K562 (cell line): Measurements from ENCODE around the gene CUL9. TPM values are rescaled to one million over a fixed set of nuclear protein-coding genes. Genes with fewer than 3 reads are reported as not detected.
A peak's percentile ranks its signal among the peaks of the same experiment; 100 is the strongest.

Experiments used
- ATAC-seq: fragments of 200-7000 bp; cut with Tn5 transposase; 3 replicates; pipeline ENCODE4 v1.9.1; 2020; ENCODE audit warnings: moderate library complexity
- BruUV-seq: library from RNA; stranded (reverse); fragments of 400-500 nt; replicated peaks from 2 replicates; lab custom pipeline; 2021; lab: Mats Ljungman, UMichigan
- CTCF ChIA-PET: fragments of 300-600 bp; formaldehyde crosslinking; extraction: SDS; loops from one replicate; lab custom pipeline; 2021; ENCODE audit warnings: low intra/inter-chr PET ratio; lab: Yijun Ruan, JAX
- POLR2A ChIA-PET: fragments of 300-600, 350-650 bp; sonication (Branson Sonifier 250); formaldehyde crosslinking; extraction: SDS; loops from one replicate; lab custom pipeline; 2021; ENCODE audit warnings: antibody characterized with exemption, inconsistent platforms; lab: Yijun Ruan, JAX
- DNase-seq, 4 experiments: peaks; one replicate each; pipeline versions ENCODE4 v3.0.0 to v3.0.0-alpha.2; 2011 to 2018; ENCODE audit warnings: low spot score in 3 of 4, mixed read lengths in 3 of 4; ENCODE audit errors: extremely low read depth in 1 of 4
- FAIRE-seq: peaks from 2 replicates; lab custom pipeline; 2011; peaks lifted over from hg19 to GRCh38; lab: Jason Lieb, UNC
- H2AFZ ChIP-seq: 2 replicates; pipeline ENCODE4 v1.6.0; 2011; ENCODE audit warnings: low read depth, low read length, control low read depth, inconsistent platforms
- H3K27ac ChIP-seq: fragments of 200-600 bp; 3 replicates; pipeline ENCODE4 v1.8.0; 2011; ENCODE audit warnings: low read depth, mild to moderate bottlenecking, control low read depth, inconsistent platforms, low read length, moderate library complexity, mixed read lengths; ENCODE audit errors: extremely low read depth
- H3K27me3 ChIP-seq, 2 experiments: fragments of 300-600 bp in 1 of 2; 2 replicates in 1 of 2; 3 replicates in 1 of 2; pipeline versions ENCODE4 v1.6.0 to v1.8.0; 2011; ENCODE audit warnings: inconsistent platforms in 2 of 2, low read length in 2 of 2, mild to moderate bottlenecking in 1 of 2, mixed read lengths in 1 of 2, moderate library complexity in 1 of 2; ENCODE audit not compliant: control insufficient read depth in 2 of 2, insufficient read depth in 2 of 2
- H3K36me3 ChIP-seq: fragments of 300-600 bp; 3 replicates; pipeline ENCODE4 v1.8.0; 2011; ENCODE audit warnings: mild to moderate bottlenecking, low read length, inconsistent platforms; ENCODE audit not compliant: control insufficient read depth, insufficient read depth
- H3K4me1 ChIP-seq, 2 experiments: fragments of 200-600 bp in 1 of 2; replicated peaks in 1 of 2; 2 replicates in 1 of 2; 3 replicates in 1 of 2; pipeline versions ENCODE4 v1.5.1 to v1.8.0; 2011; ENCODE audit warnings: inconsistent platforms in 2 of 2, low read length in 2 of 2, mild to moderate bottlenecking in 1 of 2, mixed read lengths in 1 of 2, moderate library complexity in 1 of 2; ENCODE audit not compliant: control insufficient read depth in 2 of 2, insufficient read depth in 2 of 2
- H3K4me2 ChIP-seq: 2 replicates; pipeline ENCODE4 v1.6.1; 2011; ENCODE audit warnings: low read length, control low read depth, inconsistent platforms, mixed read lengths; ENCODE audit not compliant: insufficient read depth
- H3K4me3 ChIP-seq: fragments of 200-600 bp; sonication (generic), shearing (Covaris generic); 2 replicates; pipeline ENCODE4 v1.5.1; 2016; ENCODE audit warnings: control low read depth, inconsistent platforms
- H3K79me2 ChIP-seq: fragments of 200-600 bp; 3 replicates; pipeline ENCODE4 v1.8.0; 2011; ENCODE audit warnings: low read length, inconsistent platforms; ENCODE audit not compliant: control insufficient read depth, insufficient read depth
- H3K9ac ChIP-seq, 2 experiments: 2 replicates each; pipeline versions ENCODE4 v1.6.0 to v1.6.1; 2011; ENCODE audit warnings: low read depth in 2 of 2, low read length in 2 of 2, control low read depth in 1 of 2, inconsistent platforms in 1 of 2, mild to moderate bottlenecking in 1 of 2, mixed read lengths in 1 of 2; ENCODE audit not compliant: insufficient read depth in 1 of 2
- H3K9me1 ChIP-seq: one replicate; pipeline ENCODE4 v1.6.0; 2011; ENCODE audit warnings: inconsistent platforms, mild to moderate bottlenecking, low read length, moderate library complexity; ENCODE audit not compliant: control insufficient read depth, insufficient read depth
- H3K9me3 ChIP-seq: replicated peaks from 2 replicates; pipeline ENCODE4 v1.5.1; 2011; ENCODE audit warnings: low read depth, low read length, inconsistent platforms; ENCODE audit not compliant: control insufficient read depth, insufficient read depth
- H4K20me1 ChIP-seq: replicated peaks from 2 replicates; pipeline ENCODE4 v1.6.1; 2011; ENCODE audit warnings: low read length, inconsistent platforms, mixed read lengths; ENCODE audit not compliant: control insufficient read depth, insufficient read depth
- EP400 ChIP-seq: fragments of 450-650 bp; IDR thresholded peaks from 2 replicates; pipeline ENCODE4 v1.6.1; 2017; ENCODE audit warnings: antibody characterized with exemption, mild to moderate bottlenecking, moderate library complexity
- HMGN3 ChIP-seq: IDR thresholded peaks from 2 replicates; pipeline ENCODE4 v1.6.1; 2011; ENCODE audit warnings: borderline replicate concordance, low read depth, mild to moderate bottlenecking, mixed read lengths, low read length; ENCODE audit not compliant: insufficient read length; ENCODE audit errors: extremely low read depth
- KDM5B ChIP-seq: fragments of 200-600 bp; sonication (generic); IDR thresholded peaks from 2 replicates; pipeline ENCODE4 v1.6.1; 2012; ENCODE audit warnings: low read depth, mild to moderate bottlenecking, moderate library complexity, low read length, control low read depth, inconsistent platforms; ENCODE audit not compliant: insufficient replicate concordance
- POLR2A ChIP-seq: fragments of 450-650 bp; conservative IDR thresholded peaks from 2 replicates; pipeline ENCODE4 v1.6.1; 2016
- POLR2AphosphoS2 ChIP-seq: IDR thresholded peaks from 2 replicates; pipeline ENCODE4 v1.6.1; 2012; ENCODE audit warnings: low read length, improper control_type of control experiment
- POLR2B ChIP-seq: fragments of 450-650 bp; IDR thresholded peaks from 2 replicates; pipeline ENCODE4 v1.6.1; 2018; ENCODE audit warnings: low read depth; ENCODE audit not compliant: partially characterized antibody
- POLR2G ChIP-seq: fragments of 200-400 bp; formaldehyde crosslinking; IDR thresholded peaks from 2 replicates; pipeline ENCODE4 v1.6.1; 2017; ENCODE audit warnings: low read depth, mild to moderate bottlenecking, antibody characterized with exemption, low read length, moderate library complexity
- POLR2H ChIP-seq: IDR thresholded peaks from 2 replicates; pipeline ENCODE4 v1.6.1; 2016; ENCODE audit warnings: missing genetic modification characterization, low read depth, mild to moderate bottlenecking, control low read depth, missing compliant biosample characterization, moderate library complexity
- RBFOX2 ChIP-seq: fragments of 200-400 bp; formaldehyde crosslinking; IDR thresholded peaks from 2 replicates; pipeline ENCODE4 v1.6.1; 2017; ENCODE audit warnings: low read depth, mild to moderate bottlenecking, low read length, moderate library complexity
- SUPT5H ChIP-seq: fragments of 450-650 bp; IDR thresholded peaks from 2 replicates; pipeline ENCODE4 v1.6.1; 2016
- WGBS: fragments of 100-300 bp; shearing (Covaris generic); methylation state at CpG from one replicate; pipeline ENCODE4 v1.1.6; 2016; ENCODE audit warnings: low coverage, mixed read lengths; ENCODE audit not compliant: insufficient coverage; ENCODE audit errors: missing lambda C conversion rate; 5-methylcytosine and 5-hydroxymethylcytosine counted together
- in situ Hi-C: fragments of 300-500 bp; cut with MboI; formaldehyde crosslinking; loops from 4 replicates; pipeline ENCODE4 v1.15.0; 2018; ENCODE audit warnings: inconsistent platforms, mixed read lengths
- intact Hi-C: fragments of 100-400 bp; cut with micrococcal nuclease; formaldehyde crosslinking; loops from 2 replicates; pipeline ENCODE4 v1.14.2; 2022
- polyA plus RNA-seq, 8 experiments: library from polyadenylated mRNA; depleted of rRNA in 4 of 8; stranded (reverse) in 5 of 8; unstranded in 3 of 8; fragments of >200 nt; fragmentation: Nextera tagmentation in 2 of 8; fragmentation: Illumina TruSeq in 1 of 8; extraction: Ambion mirVana in 2 of 8; extraction: Trizol in 1 of 8; gene quantifications; 2 replicates each; pipeline versions ENCODE4 v1.2.1 to v1.2.3, GENCODE V29; 2011 to 2014; ENCODE audit warnings: inconsistent platforms in 1 of 8, missing spikeins in 1 of 8
- total RNA-seq, 7 experiments: library from RNA; depleted of rRNA in 6 of 7; stranded (reverse); fragments of >200 nt in 6 of 7; fragmentation: Illumina TruSeq in 2 of 7; extraction: Trizol in 2 of 7; gene quantifications; 2 replicates each; pipeline versions ENCODE4 v1.2.1 to v1.2.3, GENCODE V29; 2011 to 2021; ENCODE audit warnings: low replicate concordance in 1 of 7
- TF ChIP-seq, protein P1 (sequence below), 2 experiments: IDR thresholded peaks; 2 replicates each; pipeline ENCODE4 v1.6.1; 2011; ENCODE audit warnings: borderline replicate concordance in 1 of 2, control low read depth in 1 of 2, low read depth in 1 of 2, low read length in 1 of 2, mild to moderate bottlenecking in 1 of 2, mixed read lengths in 1 of 2, moderate library complexity in 1 of 2; ENCODE audit not compliant: insufficient read depth in 1 of 2, insufficient read length in 1 of 2, poor library complexity in 1 of 2, severe bottlenecking in 1 of 2; ENCODE audit errors: extremely low read depth in 1 of 2
- TF ChIP-seq, protein P2 (sequence below): sonication (generic); formaldehyde crosslinking; IDR thresholded peaks from 2 replicates; pipeline ENCODE4 v1.5.0; 2020; ENCODE audit warnings: missing genetic modification reagents
- TF ChIP-seq, protein P3 (sequence below): sonication (generic); formaldehyde crosslinking; IDR thresholded peaks from 2 replicates; pipeline ENCODE4 v1.8.1; 2023; ENCODE audit warnings: mild to moderate bottlenecking, missing genetic modification reagents

Gene CUL9
- total and polyA plus RNA-seq, 9 of the 15 experiments (the other 6 are each of a cell fraction or from before 2014, with no cell fraction given): 0.50 to 20.7 (median 6.6) TPM

DNA sequence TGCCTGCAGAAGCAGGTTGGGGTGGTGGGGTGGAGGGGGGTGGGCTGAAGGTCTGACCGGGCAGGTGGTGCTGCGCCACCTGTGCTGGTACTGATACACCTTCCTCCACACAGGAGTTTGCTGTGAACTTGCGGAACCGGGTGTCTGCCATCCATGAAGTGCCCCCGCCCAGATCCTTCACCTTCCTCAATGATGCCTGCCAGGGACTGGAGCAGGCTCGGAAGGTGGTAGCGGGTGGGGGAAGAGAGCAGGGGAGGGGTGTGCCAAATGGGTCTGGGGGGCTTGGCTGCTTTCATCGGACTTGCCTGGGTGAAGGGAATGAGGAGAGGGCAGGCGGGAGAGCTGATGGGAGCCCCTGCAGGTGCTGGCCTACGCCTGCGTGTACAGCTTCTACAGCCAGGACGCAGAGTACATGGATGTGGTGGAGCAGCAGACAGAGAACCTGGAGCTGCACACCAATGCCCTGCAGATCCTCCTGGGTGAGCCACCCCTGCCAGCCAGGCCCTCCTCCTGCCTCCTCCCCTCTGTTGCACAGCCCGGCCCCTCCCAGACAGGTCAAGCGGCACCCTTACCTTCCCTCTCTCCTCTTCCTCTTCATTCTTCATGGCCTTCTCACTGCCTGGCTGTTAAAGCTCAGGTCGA is 40.5 kb downstream of the CUL9 start:
- Histone ChIP-seq H3K9me3 (no peaks in the 10 kb centered on the region), H3K4me3 (no peak overlapping the region), H3K36me3 (peaks cover 38% of the 10 kb centered on the region; the same call in 2 of the 3 replicates), H3K9me1 (no peaks in the 10 kb centered on the region), H3K4me2 (no peak overlapping the region), H3K27me3 (no peaks in the 10 kb centered on the region), H2AFZ (no peak overlapping the region), H3K79me2 (peaks cover 5% of the 10 kb centered on the region), H3K4me1 (peaks cover 17 to 40% of the 10 kb centered on the region in 2 experiments; a peak in 4 of 5 replicates), H4K20me1 (no peaks in the 10 kb centered on the region), H3K9ac (peak overlapping the region in 1 of 2 experiments; percentile 3; a peak in 1 of 4 replicates), H3K27ac (no peak overlapping the region)
- TF ChIP-seq, protein P1, sequence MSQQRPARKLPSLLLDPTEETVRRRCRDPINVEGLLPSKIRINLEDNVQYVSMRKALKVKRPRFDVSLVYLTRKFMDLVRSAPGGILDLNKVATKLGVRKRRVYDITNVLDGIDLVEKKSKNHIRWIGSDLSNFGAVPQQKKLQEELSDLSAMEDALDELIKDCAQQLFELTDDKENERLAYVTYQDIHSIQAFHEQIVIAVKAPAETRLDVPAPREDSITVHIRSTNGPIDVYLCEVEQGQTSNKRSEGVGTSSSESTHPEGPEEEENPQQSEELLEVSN (IDR thresholded peaks at IDR 0.05; ENCODE audit: borderline replicate concordance in 1 of 2, extremely low read depth in 1 of 2, insufficient read depth in 1 of 2, insufficient read length in 1 of 2, low read depth in 1 of 2, low read length in 1 of 2, poor library complexity in 1 of 2, severe bottlenecking in 1 of 2): no peak
- TF ChIP-seq HMGN3: peak; percentile 32
- TF ChIP-seq POLR2H (tag): no peak
- TF ChIP-seq RBFOX2: peak; percentile 55; the same call in 1 of the 2 replicates
- TF ChIP-seq SUPT5H: peak; percentile 61; the same call in 1 of the 2 replicates
- no peak for TF ChIP-seq EP400
- TF ChIP-seq POLR2AphosphoS2: 0 out of 2 replicates have a peak, but pooled peaks have one; percentile 22
- peak; percentile 50 for TF ChIP-seq POLR2G
- peak; percentile 42 for TF ChIP-seq POLR2B
- TF ChIP-seq POLR2A: peak; percentile 60; the same call in 1 of the 2 replicates
- peak; percentile 4 for TF ChIP-seq KDM5B
- TF ChIP-seq, protein P2, sequence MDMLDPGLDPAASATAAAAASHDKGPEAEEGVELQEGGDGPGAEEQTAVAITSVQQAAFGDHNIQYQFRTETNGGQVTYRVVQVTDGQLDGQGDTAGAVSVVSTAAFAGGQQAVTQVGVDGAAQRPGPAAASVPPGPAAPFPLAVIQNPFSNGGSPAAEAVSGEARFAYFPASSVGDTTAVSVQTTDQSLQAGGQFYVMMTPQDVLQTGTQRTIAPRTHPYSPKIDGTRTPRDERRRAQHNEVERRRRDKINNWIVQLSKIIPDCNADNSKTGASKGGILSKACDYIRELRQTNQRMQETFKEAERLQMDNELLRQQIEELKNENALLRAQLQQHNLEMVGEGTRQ (CRISPR knock-in tag): no peak
- TF ChIP-seq, protein P3, sequence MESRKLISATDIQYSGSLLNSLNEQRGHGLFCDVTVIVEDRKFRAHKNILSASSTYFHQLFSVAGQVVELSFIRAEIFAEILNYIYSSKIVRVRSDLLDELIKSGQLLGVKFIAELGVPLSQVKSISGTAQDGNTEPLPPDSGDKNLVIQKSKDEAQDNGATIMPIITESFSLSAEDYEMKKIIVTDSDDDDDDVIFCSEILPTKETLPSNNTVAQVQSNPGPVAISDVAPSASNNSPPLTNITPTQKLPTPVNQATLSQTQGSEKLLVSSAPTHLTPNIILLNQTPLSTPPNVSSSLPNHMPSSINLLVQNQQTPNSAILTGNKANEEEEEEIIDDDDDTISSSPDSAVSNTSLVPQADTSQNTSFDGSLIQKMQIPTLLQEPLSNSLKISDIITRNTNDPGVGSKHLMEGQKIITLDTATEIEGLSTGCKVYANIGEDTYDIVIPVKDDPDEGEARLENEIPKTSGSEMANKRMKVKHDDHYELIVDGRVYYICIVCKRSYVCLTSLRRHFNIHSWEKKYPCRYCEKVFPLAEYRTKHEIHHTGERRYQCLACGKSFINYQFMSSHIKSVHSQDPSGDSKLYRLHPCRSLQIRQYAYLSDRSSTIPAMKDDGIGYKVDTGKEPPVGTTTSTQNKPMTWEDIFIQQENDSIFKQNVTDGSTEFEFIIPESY (CRISPR knock-in tag): 0 out of 2 replicates have a peak, but pooled peaks have one; percentile 24
- DNase-seq (no peak), FAIRE-seq (no peak), ATAC-seq (peak; percentile 23)
- WGBS: 87% methylated on average over 15 of the region's 15 CpGs
- in situ Hi-C loops: no loop called here
- BruUV-seq: no TSS peak
- intact Hi-C loops: no loop called here
- CTCF ChIA-PET: no interaction called here
- POLR2A ChIA-PET: interaction anchor here (0.5 to 11.2 kb wide), 8 partner anchors 6 to 362 kb away, joined by 3 to 118 read pairs (median 3); no protein-coding TSS in a partner anchor
